ENCODE results near the gene PHYKPL. TPM values are rescaled to one million over a fixed set of nuclear protein-coding genes. Genes with fewer than 3 reads are reported as not detected.

The PHYKPL gene
- total and polyA plus RNA-seq, 2 of the 8 experiments (the other 6 are each of a cell fraction or from before 2014, with no cell fraction given): 25.1 to 32.1 TPM

- Histone ChIP-seq H2AK5ac (ENCODE audit: low read depth, low read length) (no peak overlapping the region), H3K4me2 (ENCODE audit: insufficient read depth in 1 of 2, low read depth in 2 of 2, low read length in 2 of 2) (no peak overlapping the region), H2BK12ac (ENCODE audit: low read depth, low read length) (no peak overlapping the region), H3K27ac (ENCODE audit: low read depth, low read length) (no peak overlapping the region), H3K9me3 (ENCODE audit: insufficient read depth in 2 of 2, low read depth in 1 of 2, low read length in 1 of 2) (no peaks in the 10 kb centered on the region), H2BK15ac (ENCODE audit: low read length) (no peak overlapping the region), H3K56ac (replicated peaks; ENCODE audit: insufficient read length, low read depth, low read length) (no peak overlapping the region), H4K8ac (ENCODE audit: extremely low read depth, insufficient read depth, low read length) (no peak overlapping the region), H3K36me3 (ENCODE audit: control insufficient read depth in 2 of 4, insufficient read depth in 4 of 4, low read length in 3 of 4) (peaks cover 0 to 7% (median 2%) of the 10 kb centered on the region in 4 experiments; a peak in 3 of 8 replicates), H3K27me3 (replicated peaks in 1 of 4; ENCODE audit: control insufficient read depth in 3 of 4, extremely low read depth in 1 of 4, insufficient read depth in 3 of 4, low read length in 3 of 4) (no peaks in the 10 kb centered on the region), H4K5ac (ENCODE audit: insufficient read length, low read depth, low read length) (no peak overlapping the region), H3K4me3 (ENCODE audit: extremely low read depth in 1 of 4, insufficient read depth in 2 of 4, low read depth in 3 of 4, low read length in 4 of 4) (no peak overlapping the region), H4K91ac (replicated peaks; ENCODE audit: insufficient read length, low read length) (no peak overlapping the region), H3K4ac (replicated peaks; ENCODE audit: insufficient read length, low read depth, low read length) (no peak overlapping the region), H2AFZ (ENCODE audit: low read length) (no peak overlapping the region), H3K4me1 (replicated peaks in 1 of 4; ENCODE audit: control insufficient read depth in 3 of 4, insufficient read depth in 4 of 4, low read length in 3 of 4) (peaks cover 0 to 19% (median 12%) of the 10 kb centered on the region in 4 experiments; a peak in 6 of 7 replicates), H3K23me2 (ENCODE audit: low read depth, low read length) (peaks cover 5% of the 10 kb centered on the region; the same call in 1 of the 2 replicates), H3K9ac (replicated peaks in 1 of 4; ENCODE audit: extremely low read depth in 1 of 4, low read depth in 3 of 4, low read length in 3 of 4) (no peak overlapping the region), H2BK120ac (replicated peaks; ENCODE audit: low read depth, low read length) (no peak overlapping the region), H3K79me1 (ENCODE audit: low read depth, low read length) (peaks cover 11% of the 10 kb centered on the region), H2BK5ac (ENCODE audit: low read depth, low read length) (no peak overlapping the region), H3K23ac (ENCODE audit: insufficient read length) (no peak overlapping the region), H3K14ac (ENCODE audit: insufficient read length) (no peak overlapping the region), H2BK20ac (ENCODE audit: low read length) (no peak overlapping the region), H3K18ac (ENCODE audit: extremely low read depth, low read length) (no peak overlapping the region), H4K20me1 (replicated peaks in 1 of 2; ENCODE audit: control insufficient read depth in 1 of 2, insufficient read depth in 2 of 2, low read length in 2 of 2) (peaks cover 0 to 3% of the 10 kb centered on the region in 2 experiments), H3K79me2 (ENCODE audit: control insufficient read depth in 1 of 2, insufficient read depth in 2 of 2, low read length in 2 of 2) (peaks cover 0 to 12% of the 10 kb centered on the region in 2 experiments; a peak in 2 of 4 replicates)
- DNase-seq (ENCODE audit: low read depth in 1 of 2, low spot score in 2 of 2) (no peak), FAIRE-seq (no peak)
- 91% methylated on average over 3 of the region's 3 CpGs; no CpG with 5 or more reads in 1 of the 2 experiments for WGBS, 2 experiments (ENCODE audit: extremely low coverage in 1 of 2, insufficient coverage in 1 of 2, insufficient read length in 1 of 2, insufficient replicate concordance in 2 of 2, low coverage in 1 of 2, low lambda C conversion rate in 2 of 2, missing lambda C conversion rate in 1 of 2)
- ChIA-PET CTCF (ENCODE audit: partially characterized antibody) (interaction anchor here (0.8 to 2.6 kb wide), 23 partner anchors 8 to 351 kb away, joined by 3 to 20 read pairs (median 4); no protein-coding TSS in a partner anchor), POLR2A (ENCODE audit: partially characterized antibody) (interaction anchor here (0.6 to 21.6 kb wide), 7 partner anchors 9 to 55 kb away, joined by 3 to 507 read pairs (median 3); partner anchors contain the start of gene HNRNPAB)
- TF ChIP-seq CHD2 (IDR thresholded peaks at IDR 0.05; ENCODE audit: low read length): no peak
- no peak for TF ChIP-seq YY1 (IDR thresholded peaks at IDR 0.05; ENCODE audit: low read depth, low read length)
- no peak for TF ChIP-seq JUND (IDR thresholded peaks at IDR 0.05; ENCODE audit: low read length)
Measured at GRCh38 chr5:178235588-178235974, 3.0 kb upstream of the PHYKPL start.
